Measurements from ENCODE around the gene HNRNPAB.
"Not testable (repeated sequence)": the region's sequence is repeated elsewhere in the genome, so short reads cannot be mapped to it uniquely, and the experiment has no call there.

The HNRNPAB gene

GRCh38 chr5:178232124-178232919 lies 28.0 kb downstream of the HNRNPAB start, which contains the start of gene PHYKPL:
Gene PHYKPL, minus strand, starts transcription at chr5:178232802. Its CDS starts 252 bp downstream, at chr5:178232550.
- peak; percentile 49 for DNase-seq

GRCh38 chr5:178232920-178233429 lies 28.6 kb downstream of the HNRNPAB start:
- DNase-seq = no peak

- no peak for DNase-seq
Measured at GRCh38 chr5:178234121-178234749, 29.9 kb downstream of the HNRNPAB start.

GRCh38 chr5:178234750-178235587 lies 30.6 kb downstream of the HNRNPAB start:
- no peak for DNase-seq

- no peak for DNase-seq
Measured at GRCh38 chr5:178235588-178235974, 31.2 kb downstream of the HNRNPAB start.

- DNase-seq = no peak
Measured at GRCh38 chr5:178236126-178236525, 31.8 kb downstream of the HNRNPAB start.

- DNase-seq = no peak
Measured at GRCh38 chr5:178236679-178237078, 32.3 kb downstream of the HNRNPAB start.

GRCh38 chr5:178237431-178238312 lies 33.3 kb downstream of the HNRNPAB start:
- DNase-seq = no peak

- DNase-seq = no peak
Measured at GRCh38 chr5:178238313-178238635, 33.9 kb downstream of the HNRNPAB start.

GRCh38 chr5:178238711-178239592 lies 34.6 kb downstream of the HNRNPAB start:
- DNase-seq = no peak

- DNase-seq = not testable (repeated sequence)
Measured at GRCh38 chr5:178239626-178240301, 35.4 kb downstream of the HNRNPAB start.

- DNase-seq = no peak
Measured at GRCh38 chr5:178240341-178240741, 36.0 kb downstream of the HNRNPAB start.

GRCh38 chr5:178240766-178241165 lies 36.4 kb downstream of the HNRNPAB start:
- no peak for DNase-seq

- no peak for DNase-seq
Measured at GRCh38 chr5:178241231-178241663, 36.9 kb downstream of the HNRNPAB start.

GRCh38 chr5:178241688-178242231 lies 37.4 kb downstream of the HNRNPAB start:
- no peak for DNase-seq

- no peak for DNase-seq
Measured at GRCh38 chr5:178242416-178242815, 38.1 kb downstream of the HNRNPAB start.

- DNase-seq = no peak
Measured at GRCh38 chr5:178244576-178244975, 40.2 kb downstream of the HNRNPAB start.

GRCh38 chr5:178245389-178245788 lies 41.1 kb downstream of the HNRNPAB start:
- DNase-seq = no peak

GRCh38 chr5:178246624-178247279 lies 42.4 kb downstream of the HNRNPAB start:
- DNase-seq = no peak

All from NCI-H2029 (cell line).